ENCODE data around the gene ICA1. TPM values are rescaled to one million over a fixed set of nuclear protein-coding genes. Genes with fewer than 3 reads are reported as not detected.

ICA1 gene
- total and polyA plus RNA-seq, 2 donors (not counting 3 experiments of a cell fraction or from before 2014, with no cell fraction given): 19.0 to 47.1 TPM

GRCh38 chr7:8259586-8260222 is 2.3 kb downstream of the ICA1 start:
- H3K4me2 ChIP-seq (ENCODE audit: insufficient read depth, low read length): no peak overlapping the region
- no peaks in the 10 kb centered on the region for H4K20me1 ChIP-seq (replicated peaks; ENCODE audit: control insufficient read depth, extremely low read depth, insufficient read depth, low read length)
- peaks cover 9% of the 10 kb centered on the region for H3K79me2 ChIP-seq (ENCODE audit: control insufficient read depth, insufficient read depth, low read length)
- H3K4me1 ChIP-seq (ENCODE audit: control insufficient read depth, extremely low read depth, insufficient read depth, low read length): peaks cover 7% of the 10 kb centered on the region
- CTCF ChIA-PET: no interaction called here
- intact Hi-C loops (cut with micrococcal nuclease) (loop anchor here (2.0 kb wide), 1 partner anchor 1077 kb away; the partner anchor contains the start of gene C1GALT1), dilution Hi-C loops (cut with MboI; ENCODE audit: extremely low pct_ligation_motif_present, low sequenced_read_pairs) (no loop called here)
- TF ChIP-seq MYC (IDR thresholded peaks at IDR 0.05; ENCODE audit: low read depth, low read length): no peak
- TF ChIP-seq CTCF (IDR thresholded peaks at IDR 0.05; ENCODE audit: extremely low read depth in 1 of 2, insufficient read depth in 1 of 2, low read depth in 1 of 2, low read length in 2 of 2): no peak
- TF ChIP-seq JUN (IDR thresholded peaks at IDR 0.05; ENCODE audit: borderline replicate concordance, insufficient read depth, insufficient read length, low read depth): no peak
- TF ChIP-seq FOS (IDR thresholded peaks at IDR 0.05; ENCODE audit: borderline replicate concordance, insufficient read depth, low read length): no peak
- TF ChIP-seq EZH2 (IDR thresholded peaks at IDR 0.05; ENCODE audit: borderline replicate concordance, low read depth, low read length, severe bottlenecking): no peak
- TF ChIP-seq POLR2AphosphoS5 (IDR thresholded peaks at IDR 0.05; ENCODE audit: insufficient read depth, low read depth, low read length): no peak
- TF ChIP-seq GATA2 (IDR thresholded peaks at IDR 0.05; ENCODE audit: insufficient read depth, insufficient read length, low read depth, low read length): no peak
- TF ChIP-seq POLR2A (IDR thresholded peaks at IDR 0.05; ENCODE audit: low read depth, low read length): no peak
- no peak for TF ChIP-seq MAX (IDR thresholded peaks at IDR 0.05; ENCODE audit: insufficient read depth, insufficient read length)
- FAIRE-seq (no peak), DNase-seq (ENCODE audit: low read depth, low spot score) (no peak)
- no peaks in the 10 kb centered on the region for H3K9me3 ChIP-seq (replicated peaks; ENCODE audit: control insufficient read depth, insufficient read depth, low read length)
- POLR2A ChIA-PET: no interaction called here
- H3K36me3 ChIP-seq (ENCODE audit: control insufficient read depth in 2 of 2, extremely low read depth in 1 of 2, insufficient read depth in 2 of 2, low read length in 2 of 2): no peaks in the 10 kb centered on the region
- H3K9ac ChIP-seq (replicated peaks; ENCODE audit: extremely low read depth, insufficient read depth, low read length): no peak overlapping the region
- no peak overlapping the region for H3K27ac ChIP-seq (ENCODE audit: insufficient read depth, low read depth, low read length)
- H3K9me1 ChIP-seq (replicated peaks; ENCODE audit: control insufficient read depth, extremely low read depth, insufficient read depth, low read length): no peaks in the 10 kb centered on the region
- H2AFZ ChIP-seq (ENCODE audit: low read depth, low read length): no peak overlapping the region
- no peaks in the 10 kb centered on the region for H3K27me3 ChIP-seq (ENCODE audit: control insufficient read depth in 2 of 2, insufficient read depth in 2 of 2, low read length in 2 of 2)
- H3K4me3 ChIP-seq (replicated peaks in 1 of 3; ENCODE audit: insufficient read depth in 1 of 3, low read depth in 1 of 3, low read length in 3 of 3): no peak overlapping the region
- no TSS peak for BruUV-seq (replicated peaks)

Data from endothelial cell of umbilical vein (primary cell).